Nephron (organoid): ENCODE measurements around the gene ZCCHC13.

Experiments
- H3K27ac Mint-ChIP-seq, 3 experiments: 2 replicates each; pipeline ENCODE4 v1.8.0; 2020; ENCODE audit warnings: mixed read lengths in 3 of 3, mild to moderate bottlenecking in 2 of 3, moderate library complexity in 1 of 3
- H3K27me3 Mint-ChIP-seq: 2 replicates; pipeline ENCODE4 v1.8.0; 2021; ENCODE audit warnings: low read depth, mild to moderate bottlenecking, moderate library complexity, mixed read lengths
- H3K36me3 Mint-ChIP-seq: 2 replicates; pipeline ENCODE4 v1.8.0; 2020; ENCODE audit warnings: low read depth, mixed read lengths
- H3K4me1 Mint-ChIP-seq: 2 replicates; pipeline ENCODE4 v1.8.0; 2020; ENCODE audit warnings: mixed read lengths
- H3K4me3 Mint-ChIP-seq, 3 experiments: 2 replicates each; pipeline ENCODE4 v1.8.0; 2020; ENCODE audit warnings: mild to moderate bottlenecking in 3 of 3, mixed read lengths in 3 of 3, moderate library complexity in 2 of 3
- H3K9me3 Mint-ChIP-seq: 2 replicates; pipeline ENCODE4 v1.8.0; 2020; ENCODE audit warnings: mixed read lengths
- TF ChIP-seq, protein P1 (sequence below), 3 experiments: fragments of 200-600 bp; sonication (generic); IDR thresholded peaks; one replicate each; pipeline ENCODE4 v1.5.0; 2021; ENCODE audit warnings: antibody characterized with exemption in 3 of 3; ENCODE audit not compliant: unreplicated experiment in 3 of 3

Gene ZCCHC13

DNA sequence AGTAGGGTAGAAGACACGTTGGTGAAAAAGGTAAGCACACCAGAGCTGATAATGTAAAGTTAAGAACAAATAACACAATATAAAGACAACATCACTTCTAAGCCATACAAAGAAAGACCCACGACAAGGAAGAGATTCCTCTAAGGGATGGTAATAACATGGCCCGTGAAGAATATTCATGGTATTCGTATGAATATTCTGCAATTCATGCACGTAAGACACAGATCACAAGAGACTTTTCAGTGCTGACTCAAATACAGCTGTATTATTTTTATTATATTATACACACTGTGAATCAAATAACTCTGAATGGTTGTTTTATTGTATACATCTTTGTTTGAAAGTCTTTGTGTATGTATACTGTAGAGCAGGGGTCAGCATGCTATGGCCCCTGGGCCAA lies 29.5 kb upstream of the ZCCHC13 start:
- TF ChIP-seq, protein P1, sequence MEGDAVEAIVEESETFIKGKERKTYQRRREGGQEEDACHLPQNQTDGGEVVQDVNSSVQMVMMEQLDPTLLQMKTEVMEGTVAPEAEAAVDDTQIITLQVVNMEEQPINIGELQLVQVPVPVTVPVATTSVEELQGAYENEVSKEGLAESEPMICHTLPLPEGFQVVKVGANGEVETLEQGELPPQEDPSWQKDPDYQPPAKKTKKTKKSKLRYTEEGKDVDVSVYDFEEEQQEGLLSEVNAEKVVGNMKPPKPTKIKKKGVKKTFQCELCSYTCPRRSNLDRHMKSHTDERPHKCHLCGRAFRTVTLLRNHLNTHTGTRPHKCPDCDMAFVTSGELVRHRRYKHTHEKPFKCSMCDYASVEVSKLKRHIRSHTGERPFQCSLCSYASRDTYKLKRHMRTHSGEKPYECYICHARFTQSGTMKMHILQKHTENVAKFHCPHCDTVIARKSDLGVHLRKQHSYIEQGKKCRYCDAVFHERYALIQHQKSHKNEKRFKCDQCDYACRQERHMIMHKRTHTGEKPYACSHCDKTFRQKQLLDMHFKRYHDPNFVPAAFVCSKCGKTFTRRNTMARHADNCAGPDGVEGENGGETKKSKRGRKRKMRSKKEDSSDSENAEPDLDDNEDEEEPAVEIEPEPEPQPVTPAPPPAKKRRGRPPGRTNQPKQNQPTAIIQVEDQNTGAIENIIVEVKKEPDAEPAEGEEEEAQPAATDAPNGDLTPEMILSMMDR (IDR thresholded peaks at IDR 0.05; ENCODE audit: unreplicated experiment in 3 of 3): no peak
- H3K27me3 Mint-ChIP-seq: no peaks in the 10 kb centered on the region
- no peaks in the 10 kb centered on the region for H3K4me1 Mint-ChIP-seq
- H3K9me3 Mint-ChIP-seq: no peaks in the 10 kb centered on the region
- no peak overlapping the region for H3K4me3 Mint-ChIP-seq
- peaks cover 65% of the 10 kb centered on the region for H3K36me3 Mint-ChIP-seq
- H3K27ac Mint-ChIP-seq: no peak overlapping the region

DNA sequence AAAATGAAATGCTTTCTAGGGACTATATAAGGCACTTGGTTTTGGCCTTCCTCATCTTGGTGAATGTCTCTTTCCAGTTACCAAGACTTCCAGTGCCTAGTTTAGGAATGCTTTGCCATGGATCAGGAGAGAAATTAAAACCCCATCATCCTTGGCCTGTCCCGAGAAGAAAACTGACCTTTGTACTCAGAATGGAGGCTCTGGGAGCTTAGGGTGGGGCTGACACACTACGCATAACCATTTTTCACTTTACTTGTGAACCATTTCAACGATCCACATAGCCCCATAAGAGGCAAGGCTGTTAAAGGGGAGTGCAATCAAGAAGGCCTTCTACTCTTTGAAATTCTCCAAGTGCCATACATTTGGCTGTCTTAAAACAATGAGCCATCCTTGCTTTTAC lies 26.7 kb upstream of the ZCCHC13 start:
- H3K9me3 Mint-ChIP-seq: no peaks in the 10 kb centered on the region
- TF ChIP-seq, protein P1 (IDR thresholded peaks at IDR 0.05; ENCODE audit: unreplicated experiment in 3 of 3): no peak
- no peak overlapping the region for H3K4me3 Mint-ChIP-seq
- H3K4me1 Mint-ChIP-seq: no peaks in the 10 kb centered on the region
- H3K36me3 Mint-ChIP-seq: peaks cover 68% of the 10 kb centered on the region
- no peak overlapping the region for H3K27ac Mint-ChIP-seq
- no peaks in the 10 kb centered on the region for H3K27me3 Mint-ChIP-seq

DNA sequence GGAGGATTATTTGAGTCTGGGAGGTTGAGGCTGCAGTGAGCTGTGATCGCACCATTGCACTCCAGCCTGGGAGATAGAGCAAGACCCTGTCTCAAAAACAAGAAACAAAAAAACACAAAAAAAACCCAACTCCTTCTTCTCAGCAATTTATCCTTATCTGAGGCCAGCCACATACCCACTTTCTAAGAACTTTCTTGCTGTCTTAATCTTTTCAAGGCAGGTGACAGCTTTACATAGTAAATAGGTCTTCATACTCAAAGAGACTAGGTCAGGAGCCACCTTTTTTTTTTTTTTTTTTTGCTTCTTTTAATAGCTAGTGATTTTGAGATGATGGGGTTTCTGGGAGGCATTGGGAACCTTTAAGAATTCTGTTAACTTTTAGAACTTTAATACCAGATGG lies 26.1 kb upstream of the ZCCHC13 start:
- TF ChIP-seq, protein P1 (IDR thresholded peaks at IDR 0.05; ENCODE audit: unreplicated experiment in 3 of 3): no peak
- Mint-ChIP-seq H3K4me1 (peaks cover under 1% of the 10 kb centered on the region), H3K4me3 (no peak overlapping the region), H3K36me3 (peaks cover 70% of the 10 kb centered on the region), H3K9me3 (no peaks in the 10 kb centered on the region), H3K27me3 (no peaks in the 10 kb centered on the region), H3K27ac (no peak overlapping the region)

DNA sequence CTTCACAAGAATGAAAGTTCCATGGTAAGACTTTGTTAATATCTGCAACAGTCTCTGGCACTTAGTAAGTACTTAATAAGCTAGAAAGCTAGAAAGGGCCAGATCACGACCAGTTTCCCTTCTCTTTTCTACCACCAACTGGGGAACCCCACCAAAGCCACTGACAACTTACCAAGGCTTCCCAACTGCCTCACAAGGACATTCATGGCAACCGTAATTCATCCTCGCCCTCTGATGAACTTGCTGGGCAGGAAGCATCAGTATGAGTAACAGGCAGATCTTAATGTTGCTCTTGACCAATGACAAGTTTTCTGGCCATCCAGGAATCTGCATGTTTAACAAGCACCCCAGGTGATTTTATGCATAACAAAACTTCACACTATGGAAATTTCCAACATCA lies 23.2 kb upstream of the ZCCHC13 start:
- Mint-ChIP-seq H3K27ac (no peak overlapping the region), H3K4me3 (no peak overlapping the region), H3K27me3 (no peaks in the 10 kb centered on the region), H3K36me3 (peaks cover 65% of the 10 kb centered on the region), H3K9me3 (no peaks in the 10 kb centered on the region), H3K4me1 (peaks cover 18% of the 10 kb centered on the region)
- TF ChIP-seq, protein P1 (IDR thresholded peaks at IDR 0.05; ENCODE audit: unreplicated experiment in 3 of 3): no peak

- H3K4me1 Mint-ChIP-seq: peaks cover 44% of the 10 kb centered on the region
- no peaks in the 10 kb centered on the region for H3K9me3 Mint-ChIP-seq
- H3K27ac Mint-ChIP-seq: no peak overlapping the region
- TF ChIP-seq, protein P1 (IDR thresholded peaks at IDR 0.05; ENCODE audit: unreplicated experiment in 3 of 3): no peak
- peak overlapping the region in 1 of 3 experiments; percentile 1 for H3K4me3 Mint-ChIP-seq
- peaks cover 64% of the 10 kb centered on the region for H3K36me3 Mint-ChIP-seq
- H3K27me3 Mint-ChIP-seq: no peaks in the 10 kb centered on the region
These were observed 19.5 kb upstream of the ZCCHC13 start for GRCh38 chrX:74284391-74284952.
